IPS-15b (cell line): ENCODE measurements around the gene SLC35A5.

Experiments
- H3K27me3 ChIP-seq: one replicate; pipeline ENCODE4 v1.6.1; 2013; ENCODE audit warnings: low read length; ENCODE audit not compliant: control insufficient read depth, insufficient read depth
- H3K36me3 ChIP-seq: one replicate; pipeline ENCODE4 v1.6.1; 2013; ENCODE audit warnings: low read length; ENCODE audit not compliant: control insufficient read depth, insufficient read depth
- H3K4me1 ChIP-seq: one replicate; pipeline ENCODE4 v1.6.1; 2013; ENCODE audit warnings: mild to moderate bottlenecking, low read length; ENCODE audit not compliant: control insufficient read depth, insufficient read depth
- H3K4me3 ChIP-seq: one replicate; pipeline ENCODE4 v1.5.1; 2013; ENCODE audit warnings: low read depth, low read length
- H3K9ac ChIP-seq: one replicate; pipeline ENCODE4 v1.6.1; 2013; ENCODE audit warnings: low read depth, mild to moderate bottlenecking, low read length
- H3K9me3 ChIP-seq: one replicate; pipeline ENCODE4 v1.6.1; 2013; ENCODE audit warnings: mild to moderate bottlenecking, low read length; ENCODE audit not compliant: control insufficient read depth, insufficient read depth

Gene SLC35A5

DNA sequence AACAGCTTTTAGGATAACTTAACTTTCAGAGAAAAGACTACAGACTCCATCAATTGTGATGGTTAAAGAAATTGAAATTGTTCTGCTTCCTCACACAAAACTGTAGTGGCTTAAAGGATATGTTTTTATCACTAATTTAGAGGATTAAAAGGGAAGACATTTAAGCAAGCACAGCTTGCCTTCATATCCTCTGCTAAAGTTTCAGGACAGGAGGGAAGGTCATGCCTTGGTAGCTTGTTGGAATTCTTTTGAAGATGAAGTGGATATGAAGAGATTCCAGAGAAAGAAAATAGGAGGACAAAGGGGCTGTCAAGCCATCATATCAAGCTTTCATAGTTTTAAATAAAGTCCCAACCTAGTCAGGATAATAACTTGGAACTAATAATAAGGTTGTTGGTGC is 46.0 kb downstream of the SLC35A5 start:
- no peaks in the 10 kb centered on the region for H3K27me3 ChIP-seq
- no peak overlapping the region for H3K9ac ChIP-seq
- no peak overlapping the region for H3K4me3 ChIP-seq
- H3K4me1 ChIP-seq, result peaks cover 3% of the 10 kb centered on the region
- no peaks in the 10 kb centered on the region for H3K9me3 ChIP-seq
- no peaks in the 10 kb centered on the region for H3K36me3 ChIP-seq

DNA sequence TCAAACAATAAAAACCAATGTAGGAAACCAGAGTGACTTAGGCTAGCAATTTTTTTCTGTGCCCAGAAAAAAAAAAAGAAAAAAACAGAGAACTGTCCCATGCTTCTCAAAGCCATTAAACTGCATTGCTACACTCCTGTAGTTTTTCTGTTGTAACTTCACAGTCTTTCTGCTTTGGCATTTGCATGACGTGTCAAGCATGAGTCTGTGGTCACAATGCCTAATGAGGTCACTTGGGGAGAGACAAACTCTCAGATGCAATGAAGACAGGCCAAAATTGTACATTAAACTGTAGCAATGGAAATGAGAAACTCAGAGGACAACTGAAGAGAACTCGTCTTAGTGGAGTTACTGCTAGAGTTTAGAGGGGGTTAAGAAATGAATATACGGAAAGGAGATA is 48.3 kb downstream of the SLC35A5 start:
- peaks cover 3% of the 10 kb centered on the region for H3K4me1 ChIP-seq
- no peaks in the 10 kb centered on the region for H3K36me3 ChIP-seq
- H3K27me3 ChIP-seq, result no peaks in the 10 kb centered on the region
- no peak overlapping the region for H3K4me3 ChIP-seq
- no peaks in the 10 kb centered on the region for H3K9me3 ChIP-seq
- H3K9ac ChIP-seq, result no peak overlapping the region

DNA sequence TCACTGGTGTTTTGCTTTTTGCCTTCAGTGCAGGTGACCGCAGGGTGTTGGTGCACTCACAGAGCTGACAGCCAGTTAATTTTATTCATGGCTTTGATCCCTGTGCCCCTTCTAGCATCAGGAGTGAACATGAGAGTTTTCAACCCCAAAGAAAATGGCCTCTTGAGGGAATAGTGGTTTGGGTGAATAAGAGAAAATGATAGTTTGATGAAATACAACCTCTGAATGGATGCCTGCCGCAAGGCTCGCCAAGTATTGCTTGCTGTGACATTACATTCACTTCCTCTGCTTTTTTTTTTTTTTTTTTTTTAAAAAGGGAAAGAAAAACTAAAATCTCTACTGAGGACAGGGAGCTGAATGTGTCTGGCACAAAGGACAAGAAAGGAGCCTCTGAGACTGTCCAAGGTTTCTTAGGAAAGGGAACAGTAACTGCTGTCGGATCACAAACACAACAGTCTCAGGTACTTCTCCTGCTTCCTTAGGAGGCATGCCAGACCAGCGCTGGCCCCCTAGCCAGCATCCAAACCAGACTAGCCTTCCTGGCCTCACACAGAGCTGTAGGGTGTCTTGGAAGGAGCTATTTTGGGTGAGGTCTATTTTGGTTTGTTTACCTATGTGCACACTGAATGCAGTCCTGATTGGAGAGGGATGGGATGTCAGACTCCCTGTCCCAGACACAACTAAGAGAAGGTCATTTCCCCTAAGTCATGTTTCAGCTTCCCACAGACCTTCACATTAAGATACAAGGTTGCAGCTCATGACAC is 50.1 kb downstream of the SLC35A5 start:
- peaks cover 17% of the 10 kb centered on the region for H3K4me1 ChIP-seq
- H3K9me3 ChIP-seq, result no peaks in the 10 kb centered on the region
- H3K36me3 ChIP-seq, result no peaks in the 10 kb centered on the region
- H3K9ac ChIP-seq, result peak overlapping the region; percentile 24
- no peak overlapping the region for H3K4me3 ChIP-seq
- H3K27me3 ChIP-seq, result no peaks in the 10 kb centered on the region

DNA sequence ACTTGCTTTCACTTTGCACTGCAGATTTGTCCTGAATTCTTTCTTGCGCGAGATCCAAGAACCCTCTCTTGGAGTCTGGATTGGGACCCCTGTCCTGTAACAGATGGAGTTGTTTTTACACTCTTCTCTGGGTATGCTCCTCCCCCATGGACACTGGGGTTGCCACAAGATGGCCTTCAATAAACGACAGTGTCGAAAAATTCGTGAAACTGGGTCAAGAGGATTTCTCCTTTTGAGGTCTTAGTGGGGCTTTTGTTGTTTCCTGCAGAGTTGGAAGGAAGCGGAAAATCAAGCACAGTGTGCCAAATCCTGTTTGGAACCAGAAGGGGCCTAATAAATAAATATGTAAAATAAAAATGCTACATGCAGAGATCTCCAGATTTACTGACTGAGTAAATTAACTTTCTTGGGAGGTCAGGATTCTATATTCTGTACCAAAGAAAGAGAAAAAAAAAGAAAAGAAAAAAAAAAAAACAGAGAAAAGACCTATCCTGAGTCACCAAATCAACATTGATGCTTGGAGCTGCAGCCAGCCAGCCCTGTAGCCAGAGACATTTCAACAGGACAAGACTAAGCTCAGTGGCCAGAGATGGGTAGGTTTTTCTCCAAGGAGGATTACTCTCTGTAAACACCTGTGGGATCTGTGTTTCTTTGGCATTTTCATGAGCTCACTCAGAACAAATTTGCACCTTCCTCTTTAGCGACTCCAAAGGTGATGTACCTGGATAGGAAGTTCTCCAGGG is 54.3 kb downstream of the SLC35A5 start:
- Histone ChIP-seq H3K9ac (no peak overlapping the region), H3K36me3 (no peaks in the 10 kb centered on the region), H3K4me1 (peaks cover 17% of the 10 kb centered on the region), H3K27me3 (no peaks in the 10 kb centered on the region), H3K4me3 (no peak overlapping the region), H3K9me3 (no peaks in the 10 kb centered on the region)

DNA sequence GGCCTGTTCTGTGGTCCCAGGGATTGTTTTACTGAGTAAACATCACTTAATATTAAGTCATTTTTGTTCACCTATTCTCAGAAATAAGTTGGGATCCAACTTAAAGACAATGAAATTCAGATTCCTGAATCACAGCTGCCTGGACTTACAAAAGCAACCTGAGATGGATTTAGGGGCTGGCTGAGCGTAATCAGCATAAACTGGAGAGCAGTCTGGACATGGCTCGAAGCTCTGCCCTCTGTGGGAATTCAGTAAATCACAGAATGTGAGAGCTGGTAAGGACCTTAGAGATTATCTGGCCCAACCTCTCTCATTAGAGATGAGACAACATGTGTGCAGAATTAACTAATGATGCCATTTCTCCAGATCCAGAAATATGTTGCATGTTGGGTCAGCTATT is 55.4 kb downstream of the SLC35A5 start:
- H3K36me3 ChIP-seq, result no peaks in the 10 kb centered on the region

DNA sequence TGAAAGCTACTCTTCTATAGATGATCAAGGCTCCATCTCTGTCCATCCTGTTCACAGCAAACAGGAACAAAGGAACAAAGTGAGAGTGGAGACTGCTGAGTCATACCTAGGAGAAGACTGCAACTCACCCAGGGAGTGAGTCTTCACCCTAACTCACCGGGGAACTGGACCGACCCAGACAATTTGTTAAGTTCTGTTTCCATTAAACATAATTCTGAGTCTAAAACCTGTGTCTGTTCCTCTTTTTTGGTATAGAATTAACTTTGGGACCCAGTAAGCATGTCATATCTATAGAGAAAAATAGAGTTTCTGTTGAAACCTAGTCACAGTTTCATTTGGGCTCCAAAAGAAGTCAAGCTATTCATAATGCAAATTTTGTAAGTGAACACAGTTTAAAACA is 57.5 kb downstream of the SLC35A5 start:
- Histone ChIP-seq H3K9me3 (no peaks in the 10 kb centered on the region), H3K4me1 (peaks cover 26% of the 10 kb centered on the region), H3K9ac (no peak overlapping the region), H3K27me3 (no peaks in the 10 kb centered on the region), H3K4me3 (no peak overlapping the region), H3K36me3 (no peaks in the 10 kb centered on the region)

More for the DNA sequence above, 55.4 kb downstream of the SLC35A5 start:
- H3K9ac ChIP-seq, result no peak overlapping the region
- H3K4me1 ChIP-seq, result peaks cover 15% of the 10 kb centered on the region
- H3K27me3 ChIP-seq, result no peaks in the 10 kb centered on the region
- H3K4me3 ChIP-seq, result no peak overlapping the region
- no peaks in the 10 kb centered on the region for H3K9me3 ChIP-seq

DNA sequence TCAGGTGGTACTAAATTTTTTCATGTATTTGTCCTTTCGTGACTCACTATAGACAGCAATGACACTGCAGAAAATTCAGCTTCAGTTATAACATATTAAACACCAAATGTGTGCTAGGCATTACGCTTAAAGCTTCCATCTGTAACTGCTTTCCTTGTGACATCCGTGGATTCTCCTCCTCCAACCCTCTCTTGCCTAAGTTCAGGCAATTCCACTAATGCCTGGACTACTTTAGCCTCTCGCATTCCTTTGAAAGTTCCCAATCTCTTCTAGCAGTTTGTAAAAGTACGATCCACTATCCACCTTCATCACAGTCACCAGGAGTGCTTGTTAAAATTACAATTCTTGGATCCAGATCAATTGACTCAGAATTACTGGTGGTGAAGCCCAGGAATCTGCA is 61.4 kb downstream of the SLC35A5 start:
- H3K9ac ChIP-seq, result no peak overlapping the region

DNA sequence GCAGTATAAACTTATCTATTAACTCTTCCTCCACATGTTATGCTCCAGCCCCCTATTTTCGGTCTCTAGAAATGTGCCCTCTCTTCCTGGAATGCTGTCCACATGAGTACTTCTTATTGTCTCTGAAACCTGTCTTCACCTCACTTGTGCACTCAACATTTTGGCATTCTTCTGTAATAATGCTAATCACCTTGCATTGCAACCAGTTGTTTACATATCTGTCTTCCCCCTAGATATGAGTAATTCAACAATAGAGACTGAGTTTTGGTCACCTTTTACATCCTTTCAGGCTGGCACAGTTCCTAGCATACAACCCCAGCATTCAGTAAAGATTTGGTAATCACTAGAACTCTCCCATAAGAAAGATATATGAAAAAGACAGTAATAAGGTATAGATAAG is 61.9 kb downstream of the SLC35A5 start:
- Histone ChIP-seq H3K27me3 (no peaks in the 10 kb centered on the region), H3K9ac (no peak overlapping the region), H3K4me1 (peaks cover 11% of the 10 kb centered on the region), H3K4me3 (no peak overlapping the region), H3K9me3 (no peaks in the 10 kb centered on the region), H3K36me3 (no peaks in the 10 kb centered on the region)

More for the DNA sequence above, 61.4 kb downstream of the SLC35A5 start:
- Histone ChIP-seq H3K9me3 (no peaks in the 10 kb centered on the region), H3K4me1 (peaks cover 11% of the 10 kb centered on the region), H3K4me3 (no peak overlapping the region), H3K36me3 (no peaks in the 10 kb centered on the region), H3K27me3 (no peaks in the 10 kb centered on the region)

DNA sequence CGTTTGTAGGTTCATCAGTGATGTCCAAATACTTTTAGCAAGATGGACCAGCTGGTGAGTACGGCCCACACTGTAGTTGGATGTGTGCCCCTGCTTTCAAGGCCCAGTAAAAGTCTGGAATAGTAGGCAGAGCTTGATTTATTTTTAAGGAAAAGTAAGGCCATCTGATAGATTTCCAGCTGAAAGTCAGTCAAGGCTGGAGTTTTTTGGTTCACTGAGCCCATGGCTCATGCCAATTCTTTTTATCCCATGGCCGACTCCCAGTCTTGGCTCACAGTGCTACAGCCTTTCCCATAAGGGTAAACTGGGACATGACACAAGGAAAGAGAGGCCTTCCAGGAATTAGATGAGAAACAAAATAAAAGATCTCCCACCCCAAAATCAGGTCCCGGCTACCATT is 65.6 kb downstream of the SLC35A5 start:
- no peak overlapping the region for H3K9ac ChIP-seq
- H3K36me3 ChIP-seq, result no peaks in the 10 kb centered on the region

DNA sequence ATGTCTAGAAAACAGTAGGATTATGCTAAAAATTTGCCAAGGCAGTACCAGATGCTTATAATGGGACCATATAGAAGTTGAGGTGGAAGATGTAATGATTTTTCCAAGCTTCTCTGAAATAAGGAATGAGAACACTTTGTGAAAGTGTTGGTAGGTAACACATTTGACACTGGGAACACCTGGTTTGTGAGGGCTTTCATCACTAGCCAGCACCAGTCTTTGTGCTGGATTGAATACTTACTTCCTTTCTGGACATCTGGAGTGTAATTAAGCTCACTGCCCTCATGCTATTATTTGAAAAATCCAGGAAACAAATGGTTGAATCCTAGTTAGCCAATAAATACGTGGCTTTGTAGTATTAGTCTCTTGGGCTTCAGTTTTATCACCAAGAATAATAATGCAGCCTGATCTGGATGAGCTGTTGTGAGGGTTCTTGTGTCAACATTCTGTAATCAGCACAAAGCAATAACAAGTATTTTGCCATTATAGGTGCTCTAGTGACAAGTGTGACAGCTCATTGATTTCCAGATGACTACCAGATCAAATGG is 66.1 kb downstream of the SLC35A5 start:
- Histone ChIP-seq H3K36me3 (no peaks in the 10 kb centered on the region), H3K4me1 (peaks cover 30% of the 10 kb centered on the region), H3K9ac (no peak overlapping the region)

More for the DNA sequence above, 65.6 kb downstream of the SLC35A5 start:
- no peaks in the 10 kb centered on the region for H3K27me3 ChIP-seq
- no peaks in the 10 kb centered on the region for H3K9me3 ChIP-seq
- no peak overlapping the region for H3K4me3 ChIP-seq
- peaks cover 26% of the 10 kb centered on the region for H3K4me1 ChIP-seq

DNA sequence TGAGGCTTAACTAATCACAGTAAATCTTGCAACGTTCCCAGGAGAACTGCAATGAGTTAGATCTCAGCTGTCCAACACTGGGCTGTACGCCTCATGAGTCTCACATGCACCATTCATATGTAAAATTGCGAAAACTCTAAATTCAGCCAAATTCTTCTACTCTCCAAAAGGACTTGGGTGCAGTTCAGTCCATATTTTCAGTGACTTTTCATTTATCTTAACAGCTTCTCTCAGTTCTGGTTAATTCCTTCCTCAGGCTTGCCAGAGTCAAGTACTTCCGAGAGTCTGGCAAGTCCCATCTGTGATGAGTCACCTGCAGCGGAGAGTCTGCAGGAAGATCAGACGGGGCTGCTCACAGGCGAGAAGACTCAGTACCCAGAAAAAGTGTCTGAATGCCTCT is 67.6 kb downstream of the SLC35A5 start:
- H3K4me3 ChIP-seq, result no peak overlapping the region
- H3K9ac ChIP-seq, result no peak overlapping the region
- H3K36me3 ChIP-seq, result no peaks in the 10 kb centered on the region
- H3K4me1 ChIP-seq, result peaks cover 33% of the 10 kb centered on the region
- no peaks in the 10 kb centered on the region for H3K9me3 ChIP-seq
- no peaks in the 10 kb centered on the region for H3K27me3 ChIP-seq

More for the DNA sequence above, 66.1 kb downstream of the SLC35A5 start:
- H3K9me3 ChIP-seq, result no peaks in the 10 kb centered on the region
- no peak overlapping the region for H3K4me3 ChIP-seq
- H3K27me3 ChIP-seq, result no peaks in the 10 kb centered on the region

DNA sequence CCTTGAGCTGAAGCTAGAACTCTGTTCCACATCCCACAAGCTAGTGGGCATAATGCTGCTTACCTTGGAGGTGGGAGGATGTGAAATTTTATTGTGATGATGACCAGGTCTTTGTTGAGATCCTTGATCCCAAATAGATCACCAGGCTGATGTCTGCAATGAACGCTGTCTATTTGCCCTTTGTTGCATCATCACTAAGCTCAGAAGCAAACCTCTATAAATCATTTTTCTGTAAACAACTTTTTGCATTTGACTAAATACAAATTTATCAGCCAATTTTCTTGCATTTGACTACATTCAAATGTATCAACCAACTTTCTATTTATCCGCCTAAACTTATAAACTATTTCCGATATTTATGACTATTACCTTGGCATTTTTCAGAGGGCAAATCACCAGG is 69.4 kb downstream of the SLC35A5 start:
- no peaks in the 10 kb centered on the region for H3K9me3 ChIP-seq
- H3K36me3 ChIP-seq, result no peaks in the 10 kb centered on the region
- H3K4me3 ChIP-seq, result no peak overlapping the region
- no peak overlapping the region for H3K9ac ChIP-seq
- H3K4me1 ChIP-seq, result peaks cover 45% of the 10 kb centered on the region
- H3K27me3 ChIP-seq, result no peaks in the 10 kb centered on the region
